Type B pancreatic cell (in vitro differentiated cells): ENCODE measurements around the gene NBAS. TPM values are rescaled to one million over a fixed set of nuclear protein-coding genes. Genes with fewer than 3 reads are reported as not detected.

Experiments
- DNase-seq: peaks from one replicate; pipeline ENCODE4 v3.0.0; 2021; ENCODE audit warnings: mixed read lengths; ENCODE audit not compliant: unreplicated experiment; ENCODE audit errors: extremely low spot score
- H3K27ac Mint-ChIP-seq: 2 replicates; pipeline ENCODE4 v1.8.0; 2021; ENCODE audit warnings: mild to moderate bottlenecking, mixed read lengths
- H3K27me3 Mint-ChIP-seq: 2 replicates; pipeline ENCODE4 v1.8.0; 2021; ENCODE audit warnings: mixed read lengths
- H3K36me3 Mint-ChIP-seq: 2 replicates; pipeline ENCODE4 v1.8.0; 2021; ENCODE audit warnings: mixed read lengths
- H3K4me1 Mint-ChIP-seq: one replicate; pipeline ENCODE4 v1.8.0; 2021; ENCODE audit warnings: mixed read lengths; ENCODE audit not compliant: unreplicated experiment
- H3K4me3 Mint-ChIP-seq: 2 replicates; pipeline ENCODE4 v1.8.0; 2021; ENCODE audit warnings: mild to moderate bottlenecking, mixed read lengths
- H3K9me3 Mint-ChIP-seq: 2 replicates; pipeline ENCODE4 v1.8.0; 2021; ENCODE audit warnings: mixed read lengths
- total RNA-seq: library from RNA; stranded (reverse); gene quantifications from 2 replicates; pipeline ENCODE4 v1.2.1, GENCODE V29; 2021; ENCODE audit warnings: low replicate concordance
- TF ChIP-seq, protein P1 (sequence below): fragments of 200-600 bp; sonication (generic); conservative IDR thresholded peaks from 2 replicates; pipeline ENCODE4 v1.5.0; 2021; ENCODE audit warnings: antibody characterized with exemption, mild to moderate bottlenecking

The NBAS gene
- total RNA-seq, 1 donor from 2014 or later = 53.5 TPM

DNA sequence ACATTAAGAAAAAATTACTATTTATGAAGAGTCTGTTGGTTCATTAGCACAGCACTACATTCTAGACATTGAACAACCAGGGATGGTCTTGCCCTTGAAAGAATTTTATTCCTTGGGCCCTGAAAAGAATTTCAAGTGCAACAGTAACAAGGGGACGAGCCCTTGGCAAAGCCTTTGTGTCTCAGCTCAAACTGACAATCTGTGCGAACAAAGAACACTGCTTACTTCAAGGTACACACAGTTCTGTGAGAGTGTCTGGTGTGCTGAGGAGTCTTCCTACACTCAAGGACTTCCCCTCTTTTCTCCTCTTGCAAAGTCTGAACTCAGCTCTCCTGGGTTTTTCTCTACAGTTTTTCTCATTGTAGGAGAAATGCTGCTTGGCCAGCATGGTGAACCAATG is 373.4 kb downstream of the NBAS start:
- Mint-ChIP-seq H3K9me3 (no peaks in the 10 kb centered on the region), H3K27me3 (no peaks in the 10 kb centered on the region), H3K27ac (no peak overlapping the region), H3K4me1 (no peaks in the 10 kb centered on the region), H3K36me3 (peaks cover 23% of the 10 kb centered on the region), H3K4me3 (no peak overlapping the region)
- no peak for DNase-seq
- TF ChIP-seq, protein P1, sequence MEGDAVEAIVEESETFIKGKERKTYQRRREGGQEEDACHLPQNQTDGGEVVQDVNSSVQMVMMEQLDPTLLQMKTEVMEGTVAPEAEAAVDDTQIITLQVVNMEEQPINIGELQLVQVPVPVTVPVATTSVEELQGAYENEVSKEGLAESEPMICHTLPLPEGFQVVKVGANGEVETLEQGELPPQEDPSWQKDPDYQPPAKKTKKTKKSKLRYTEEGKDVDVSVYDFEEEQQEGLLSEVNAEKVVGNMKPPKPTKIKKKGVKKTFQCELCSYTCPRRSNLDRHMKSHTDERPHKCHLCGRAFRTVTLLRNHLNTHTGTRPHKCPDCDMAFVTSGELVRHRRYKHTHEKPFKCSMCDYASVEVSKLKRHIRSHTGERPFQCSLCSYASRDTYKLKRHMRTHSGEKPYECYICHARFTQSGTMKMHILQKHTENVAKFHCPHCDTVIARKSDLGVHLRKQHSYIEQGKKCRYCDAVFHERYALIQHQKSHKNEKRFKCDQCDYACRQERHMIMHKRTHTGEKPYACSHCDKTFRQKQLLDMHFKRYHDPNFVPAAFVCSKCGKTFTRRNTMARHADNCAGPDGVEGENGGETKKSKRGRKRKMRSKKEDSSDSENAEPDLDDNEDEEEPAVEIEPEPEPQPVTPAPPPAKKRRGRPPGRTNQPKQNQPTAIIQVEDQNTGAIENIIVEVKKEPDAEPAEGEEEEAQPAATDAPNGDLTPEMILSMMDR = no peak

DNA sequence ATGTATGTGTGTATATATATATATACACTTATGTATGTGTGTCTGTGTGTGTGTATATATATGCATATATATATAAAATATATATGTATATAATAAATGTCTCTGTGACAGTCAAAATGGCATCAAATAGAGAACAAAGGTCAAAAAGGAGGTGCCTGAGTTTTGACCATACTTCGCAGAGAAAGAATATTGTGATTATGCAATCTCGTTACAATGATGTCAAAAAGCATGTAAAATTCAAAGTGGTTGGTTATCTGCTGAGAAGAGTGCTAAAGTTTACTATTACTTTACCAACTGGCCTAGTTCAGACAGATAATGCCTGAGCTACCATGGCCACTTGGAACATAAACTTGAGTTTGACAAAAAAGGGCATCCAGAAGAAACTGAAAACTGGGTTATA is 375.0 kb downstream of the NBAS start:
- peaks cover 3% of the 10 kb centered on the region for H3K4me1 Mint-ChIP-seq
- TF ChIP-seq, protein P1 = no peak
- H3K27me3 Mint-ChIP-seq = no peaks in the 10 kb centered on the region
- no peak for DNase-seq
- no peaks in the 10 kb centered on the region for H3K9me3 Mint-ChIP-seq
- no peak overlapping the region for H3K4me3 Mint-ChIP-seq
- peaks cover 32% of the 10 kb centered on the region for H3K36me3 Mint-ChIP-seq
- no peak overlapping the region for H3K27ac Mint-ChIP-seq

DNA sequence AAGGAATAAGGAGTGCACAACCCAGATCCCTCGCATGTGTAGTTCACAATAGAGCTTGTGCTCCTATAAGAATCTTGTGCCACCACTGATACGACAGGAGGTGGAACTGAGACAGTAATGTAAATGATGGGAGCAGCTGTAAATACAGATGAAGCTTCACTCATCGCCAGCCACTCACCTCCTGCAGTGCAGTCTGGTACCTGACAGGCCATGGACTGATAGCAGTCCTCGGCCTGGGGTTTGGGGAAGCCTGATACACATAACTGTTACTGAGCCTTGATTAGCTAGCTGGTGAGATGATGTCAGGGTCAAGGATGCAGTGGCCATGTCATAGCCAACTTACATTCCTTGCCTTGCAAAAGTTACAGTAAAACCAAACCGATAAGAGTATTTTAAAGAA is 376.6 kb downstream of the NBAS start:
- Mint-ChIP-seq H3K27ac (no peak overlapping the region), H3K4me1 (peaks cover 14% of the 10 kb centered on the region), H3K27me3 (no peaks in the 10 kb centered on the region), H3K9me3 (no peaks in the 10 kb centered on the region), H3K4me3 (no peak overlapping the region), H3K36me3 (peaks cover 34% of the 10 kb centered on the region)
- TF ChIP-seq, protein P1 = no peak
- DNase-seq = no peak

DNA sequence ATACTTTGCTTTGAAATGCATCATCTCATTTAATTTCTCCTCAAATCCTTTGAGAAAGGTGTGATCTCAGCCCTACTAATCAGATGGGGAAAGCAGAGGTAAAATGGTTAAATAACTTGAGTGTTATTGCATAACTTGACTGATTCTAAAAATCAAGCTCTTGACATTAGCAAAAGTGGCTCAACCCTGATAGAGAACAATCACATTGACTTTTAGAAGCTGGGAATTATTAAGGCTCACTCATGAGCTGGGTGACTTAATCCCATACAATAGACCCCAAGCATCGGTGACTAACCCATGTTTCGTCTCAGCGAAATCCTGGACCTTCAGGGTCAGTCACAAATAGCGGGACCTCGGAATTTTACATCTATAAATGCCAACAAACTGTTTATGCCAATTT is 378.9 kb downstream of the NBAS start:
- Mint-ChIP-seq H3K27me3 (no peaks in the 10 kb centered on the region), H3K36me3 (peaks cover 36% of the 10 kb centered on the region), H3K27ac (no peak overlapping the region), H3K4me1 (peaks cover 16% of the 10 kb centered on the region), H3K4me3 (no peak overlapping the region), H3K9me3 (no peaks in the 10 kb centered on the region)
- TF ChIP-seq, protein P1 = no peak
- DNase-seq = no peak

DNA sequence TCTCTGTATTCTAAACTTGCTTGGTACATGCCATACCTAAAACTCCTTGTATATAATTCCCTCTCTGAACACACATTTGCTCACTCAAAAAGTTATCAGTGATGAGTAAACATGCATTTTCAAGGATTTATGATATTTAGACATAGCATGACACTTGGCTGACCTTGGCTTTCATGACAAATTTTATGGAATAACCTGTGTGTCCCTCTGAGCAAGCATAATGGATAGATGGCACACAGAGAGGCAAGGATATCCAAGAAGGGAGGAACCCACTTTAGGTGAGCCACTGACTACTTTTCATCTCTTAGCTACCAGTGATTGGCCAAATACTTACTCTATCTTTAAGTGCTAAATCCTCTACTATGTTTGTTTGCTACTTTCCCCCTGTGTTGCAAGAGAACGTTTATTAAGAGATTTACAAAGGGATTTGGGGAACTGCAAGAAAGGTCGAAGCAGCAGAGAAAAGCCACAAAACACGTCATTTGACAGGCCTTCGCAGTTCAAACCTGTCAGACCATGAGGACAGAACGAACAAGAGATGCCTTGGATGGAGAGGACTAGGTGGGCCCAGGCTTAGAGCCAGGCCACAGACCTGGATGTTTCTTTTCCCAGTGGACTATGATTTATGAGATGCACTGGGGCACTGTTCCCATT is 379.9 kb downstream of the NBAS start:
- Mint-ChIP-seq H3K27me3 (no peaks in the 10 kb centered on the region), H3K36me3 (peaks cover 46% of the 10 kb centered on the region), H3K4me3 (no peak overlapping the region), H3K4me1 (peaks cover 21% of the 10 kb centered on the region), H3K9me3 (no peaks in the 10 kb centered on the region), H3K27ac (no peak overlapping the region)
- DNase-seq = no peak
- TF ChIP-seq, protein P1 = no peak
